Fibroblast of skin of left biceps (primary cell): ENCODE measurements around the gene STK32B.
"Not testable (repeated sequence)": the region's sequence is repeated elsewhere in the genome, so short reads cannot be mapped to it uniquely, and the experiment has no call there.

ENCODE experiments used
- DNase-seq, 2 experiments: peaks; one replicate each; pipeline ENCODE4 v3.0.0-alpha.2; 2013; ENCODE audit warnings: low read depth in 2 of 2

STK32B gene

DNA sequence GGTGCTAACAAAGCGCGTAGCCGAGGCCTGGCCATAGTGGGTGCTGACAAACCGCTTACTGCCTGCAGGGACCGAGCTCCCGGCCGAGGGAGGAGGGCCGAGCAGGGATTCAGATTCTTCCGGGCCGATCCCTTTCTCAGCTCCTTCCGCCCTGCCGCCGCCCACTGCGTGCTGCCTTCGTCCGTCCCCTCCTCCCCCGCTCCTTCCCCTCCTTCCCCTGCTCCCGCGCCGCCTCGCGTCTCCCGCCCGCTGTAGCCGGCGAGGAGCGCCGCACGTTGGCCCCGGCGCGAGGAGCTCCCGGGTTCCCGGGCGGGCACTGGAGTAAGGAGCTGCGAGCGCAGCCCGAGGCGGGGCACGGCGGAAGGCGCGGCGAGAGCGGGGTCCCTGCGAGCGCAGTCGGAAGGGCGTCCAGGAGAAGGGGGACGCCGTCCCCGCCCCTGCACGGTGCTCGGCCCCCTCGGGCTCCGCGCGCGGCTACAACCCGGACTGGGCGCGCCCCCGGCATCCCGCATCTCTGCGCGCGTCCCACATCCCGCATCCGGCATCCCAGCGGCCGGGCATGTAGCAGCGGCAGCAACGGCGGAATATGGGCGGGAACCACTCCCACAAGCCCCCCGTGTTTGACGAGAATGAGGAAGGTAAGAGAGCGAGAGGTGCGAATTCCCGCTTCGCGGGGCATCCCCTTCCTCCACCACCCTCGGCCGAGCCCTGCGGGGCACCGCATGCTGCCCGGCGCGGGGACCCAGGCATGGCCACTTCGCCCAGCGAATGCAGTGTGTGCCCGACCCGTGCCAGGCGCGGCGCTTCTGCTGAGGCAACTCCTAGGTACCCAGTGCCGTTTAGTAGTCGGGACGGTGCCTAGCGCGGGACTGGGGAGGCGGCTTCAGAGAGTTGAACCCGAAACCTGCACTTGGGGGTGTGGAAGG, at the start of gene STK32B:
Gene STK32B, plus strand, starts transcription at position 203 of the 926 bp plus-strand sequence.
- peak; percentile 29 to 33 for DNase-seq

- not testable (repeated sequence) for DNase-seq
Measured at GRCh38 chr4:5001641-5002040, 49.6 kb upstream of the STK32B start.

GRCh38 chr4:5003372-5003857, 47.9 kb upstream of the STK32B start:
- DNase-seq = no peak

- no peak for DNase-seq
Measured at GRCh38 chr4:5003918-5004317, 47.4 kb upstream of the STK32B start.

DNA sequence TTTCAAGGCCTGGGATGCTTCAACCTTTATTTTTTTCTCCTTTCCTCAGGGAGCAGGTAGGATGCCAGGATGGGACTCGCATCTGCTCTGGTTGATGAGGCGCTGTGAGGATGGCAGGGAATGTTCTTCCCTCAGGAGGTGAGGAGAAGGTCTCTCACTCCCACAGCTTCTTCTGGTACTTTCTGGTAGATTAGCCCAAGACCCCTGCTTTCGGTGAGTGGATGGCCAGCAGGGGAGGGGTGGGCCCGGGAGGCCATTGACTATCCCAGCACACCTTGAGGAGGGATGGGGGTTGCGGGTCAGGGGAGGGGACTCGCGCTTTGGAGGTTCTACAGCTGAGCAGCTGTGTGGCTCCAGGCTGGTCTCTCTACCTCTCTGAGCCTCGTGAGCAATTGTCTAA, 46.8 kb upstream of the STK32B start:
- DNase-seq = no peak

DNA sequence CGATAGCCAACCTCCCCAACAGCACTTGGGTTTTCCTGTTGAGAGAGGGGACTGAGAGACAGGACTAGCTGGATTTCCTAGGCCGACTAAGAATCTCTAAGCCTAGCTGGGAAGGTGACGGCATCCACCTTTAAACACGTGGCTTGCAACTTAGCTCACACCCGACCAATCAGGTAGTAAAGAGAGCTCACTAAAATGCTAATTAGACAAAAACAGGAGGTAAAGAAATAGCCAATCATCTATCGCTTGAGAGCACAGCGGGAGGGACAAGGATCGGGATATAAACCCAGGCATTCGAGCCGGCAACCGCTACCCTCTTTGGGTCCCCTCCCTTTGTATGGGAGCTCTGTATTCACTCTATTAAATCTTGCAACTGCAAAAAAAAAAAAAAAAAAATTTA, 44.3 kb upstream of the STK32B start:
- DNase-seq = not testable (repeated sequence)

DNA sequence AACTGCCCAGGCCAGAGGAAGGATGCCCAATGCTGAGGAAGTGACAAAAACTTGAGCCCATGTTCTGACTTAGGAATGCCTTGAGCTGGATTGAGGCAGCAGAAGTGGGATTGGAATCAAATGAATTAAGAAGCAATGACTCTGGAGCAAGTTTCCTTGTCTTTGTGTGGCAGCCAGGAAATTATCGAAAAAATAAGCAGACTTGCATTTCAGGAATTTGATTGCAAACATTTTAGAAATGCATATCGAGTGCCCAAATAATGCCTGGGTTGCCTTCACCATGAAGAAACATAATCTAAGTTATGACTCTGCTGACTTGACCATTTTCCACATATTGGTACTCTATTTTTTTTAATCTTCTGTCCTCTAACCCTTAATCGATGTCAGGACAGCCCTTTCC, 41.5 kb upstream of the STK32B start:
- DNase-seq = no peak

- no peak for DNase-seq
Measured at GRCh38 chr4:5010984-5011383, 40.3 kb upstream of the STK32B start.

- no peak for DNase-seq
Measured at GRCh38 chr4:5012244-5012898, 38.9 kb upstream of the STK32B start.

DNA sequence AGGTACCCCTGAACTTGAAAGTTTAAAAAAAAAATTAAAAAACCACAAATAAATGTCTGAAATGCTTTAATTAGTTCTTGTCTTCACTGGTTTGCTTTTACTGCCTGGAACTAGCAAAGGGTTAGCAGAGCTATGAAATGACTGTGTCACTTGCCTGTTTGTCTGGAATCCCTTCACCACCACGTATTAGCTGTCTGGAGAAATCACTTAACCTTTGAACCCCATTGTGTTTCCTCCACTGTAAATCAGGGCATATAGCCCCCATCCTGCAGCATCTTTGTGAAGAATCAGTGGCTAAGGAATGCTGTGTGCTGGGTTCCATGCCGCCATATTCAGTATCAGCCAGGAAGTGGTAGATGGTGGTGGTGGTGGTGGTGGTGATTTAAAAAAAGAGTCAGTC, 38.3 kb upstream of the STK32B start:
- DNase-seq = no peak

- DNase-seq = no peak
Measured at GRCh38 chr4:5014007-5014682, 37.1 kb upstream of the STK32B start.

- DNase-seq = no peak
Measured at GRCh38 chr4:5018096-5018495, 33.2 kb upstream of the STK32B start.

DNA sequence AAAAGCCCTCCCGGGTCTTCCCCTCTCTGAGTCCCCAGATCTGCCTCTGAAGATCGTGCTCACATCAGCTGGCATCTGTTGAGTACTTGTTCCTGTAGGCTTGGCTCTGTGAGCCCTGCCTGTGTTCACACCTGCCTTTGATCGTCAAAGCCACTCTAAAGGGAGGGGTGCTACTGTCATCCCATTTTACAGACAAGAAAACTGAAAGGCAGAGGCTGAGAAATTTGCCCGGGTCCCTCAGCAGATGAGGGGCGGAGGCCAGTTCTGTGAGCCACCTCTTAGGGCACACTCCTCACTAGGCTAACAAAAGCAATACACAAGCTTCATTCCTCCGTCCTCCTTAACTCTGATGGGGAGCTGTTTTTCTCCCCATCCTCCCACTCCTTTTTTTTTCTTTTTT, 32.7 kb upstream of the STK32B start:
- DNase-seq = no peak

GRCh38 chr4:5019274-5019673, 32.0 kb upstream of the STK32B start, which contains the start of gene CYTL1:
Gene CYTL1 (minus strand): TSS chr4:5019458. CDS start chr4:5019445, 13 bp downstream.
- DNase-seq = no peak

GRCh38 chr4:5019796-5020195, 31.5 kb upstream of the STK32B start:
- no peak for DNase-seq

DNA sequence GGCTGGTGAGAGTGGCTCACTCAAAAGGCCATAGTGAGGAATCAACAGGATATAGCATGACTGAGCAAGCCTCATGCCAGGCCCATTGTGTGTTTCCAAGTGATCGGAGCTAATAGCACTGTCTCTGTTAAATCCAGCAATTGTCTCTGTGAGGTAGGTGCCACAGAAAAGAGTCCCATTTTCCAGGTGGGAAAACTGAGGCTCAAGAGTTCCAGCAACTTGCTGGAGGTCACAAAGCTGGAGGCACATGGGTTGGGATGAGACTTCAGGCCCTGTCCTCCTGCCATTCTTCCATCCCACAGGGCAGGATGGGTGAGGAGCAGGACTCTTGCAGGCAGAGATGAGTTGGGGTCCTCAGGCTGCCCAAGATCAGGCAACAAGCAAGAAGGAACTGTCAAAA, 30.9 kb upstream of the STK32B start:
- DNase-seq = no peak

DNA sequence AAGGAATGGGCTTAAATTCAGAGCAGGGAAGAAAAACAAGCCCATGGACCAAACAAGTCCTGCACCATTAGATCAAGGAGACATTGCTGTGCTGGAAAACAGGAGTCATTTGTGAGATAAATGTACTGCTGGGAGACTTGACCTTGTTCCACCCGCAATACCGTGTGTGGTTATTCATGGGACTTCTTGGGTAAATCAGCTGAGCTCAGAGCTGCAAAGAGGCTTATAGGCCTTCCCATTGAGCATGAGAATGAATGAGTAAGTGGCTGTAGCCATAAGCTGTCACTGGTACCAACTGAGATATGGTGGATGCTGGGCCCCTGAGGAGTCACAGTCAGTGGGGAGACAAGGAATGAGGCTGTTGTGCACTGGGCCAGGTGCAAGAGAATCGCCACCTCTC, 29.7 kb upstream of the STK32B start:
- no peak for DNase-seq

DNA sequence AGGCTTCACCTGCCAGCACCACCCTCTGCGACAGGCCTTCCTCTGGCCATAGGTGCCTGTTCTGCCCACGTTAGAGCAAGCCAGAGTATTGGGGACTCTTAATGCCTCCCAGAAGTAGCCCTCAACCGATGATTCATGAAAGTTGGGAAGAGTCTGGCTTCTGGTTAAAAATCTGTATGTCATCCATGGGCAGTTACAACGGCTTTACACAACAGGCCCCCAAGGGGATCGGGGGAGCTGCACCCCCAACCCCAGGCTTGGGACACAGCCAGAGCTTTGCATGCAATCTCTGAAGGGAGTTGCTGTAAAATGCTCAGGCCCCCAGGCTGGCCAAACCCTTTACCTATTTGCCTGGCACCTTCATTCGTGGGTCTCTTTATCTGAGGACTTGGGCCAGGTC, 26.6 kb upstream of the STK32B start:
- no peak for DNase-seq

- DNase-seq = no peak
Measured at GRCh38 chr4:5026371-5026770, 24.9 kb upstream of the STK32B start.

DNA sequence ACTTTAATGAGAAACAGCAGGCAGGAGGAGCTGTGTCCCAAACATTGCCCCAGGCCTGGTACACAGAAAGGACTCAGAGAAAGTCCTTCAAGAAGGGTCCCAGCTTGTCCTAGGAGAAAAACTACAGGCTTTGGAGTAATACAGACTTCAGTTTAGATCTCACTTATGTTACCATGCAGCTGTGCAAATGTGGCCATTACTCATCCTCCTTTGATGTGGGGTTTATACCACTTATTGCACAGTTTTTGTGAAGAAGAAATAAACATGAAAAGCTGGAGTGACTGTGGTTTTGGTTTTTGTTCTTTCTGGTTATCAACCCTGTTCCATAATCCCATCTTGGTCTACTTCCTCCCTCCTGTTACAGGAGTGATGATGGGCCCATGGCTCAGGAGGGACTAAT, 23.9 kb upstream of the STK32B start:
- DNase-seq = no peak

DNA sequence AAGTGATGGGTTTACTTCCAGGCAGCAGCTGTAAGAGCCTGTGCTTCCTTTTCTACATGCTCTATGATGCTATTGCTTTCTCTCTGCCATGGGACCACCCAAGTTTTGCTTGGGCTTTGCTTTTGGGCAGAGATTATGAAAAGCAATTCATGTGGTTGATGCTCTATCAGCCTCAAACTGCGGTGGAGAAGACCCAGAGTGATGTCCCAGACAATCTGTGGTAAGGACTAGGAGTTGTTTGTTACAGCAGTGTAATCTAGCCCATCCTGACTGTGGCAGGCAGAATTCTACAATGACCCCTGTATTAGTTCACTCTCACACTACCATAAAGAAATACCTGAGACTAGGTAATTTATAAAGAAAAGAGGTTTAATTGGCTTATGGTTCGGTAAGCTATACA, 22.8 kb upstream of the STK32B start:
- no peak for DNase-seq

DNA sequence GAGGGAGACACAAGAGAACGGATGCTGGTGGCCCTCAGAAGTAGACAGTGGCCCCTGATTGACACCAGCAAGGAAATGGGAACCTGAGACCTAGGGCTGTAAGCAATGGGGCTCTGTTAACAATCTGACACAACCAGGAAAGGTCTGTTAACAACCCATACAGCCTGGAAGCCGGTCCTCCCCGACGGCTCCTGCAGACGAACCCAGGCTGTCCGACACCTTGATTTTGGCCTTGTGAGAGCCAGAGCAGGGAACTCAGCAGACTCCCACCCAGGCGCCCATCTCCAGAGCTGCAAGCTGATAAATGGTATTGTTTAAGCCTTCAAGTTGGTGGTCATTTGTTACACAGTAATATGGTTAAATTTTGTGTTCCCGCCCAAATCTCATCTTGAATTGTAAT, 21.8 kb upstream of the STK32B start:
- DNase-seq = no peak
